GM12878 (cell line): ENCODE data around the gene EEF2K. TPM values are rescaled to one million over a fixed set of nuclear protein-coding genes. Genes with fewer than 3 reads are reported as not detected.

ENCODE experiments used
- BMI1 ChIP-seq: fragments of 450-650 bp; IDR thresholded peaks from 2 replicates; pipeline ENCODE4 v1.6.1; 2016; ENCODE audit warnings: mild to moderate bottlenecking, moderate library complexity, borderline replicate concordance
- EED ChIP-seq: sonication (generic); IDR thresholded peaks from 2 replicates; pipeline ENCODE4 v1.6.1; 2016; ENCODE audit warnings: antibody characterized with exemption, low read depth
- EGR1 ChIP-seq, 2 experiments: IDR thresholded peaks; 1 replicate in 1 of 2; 2 replicates in 1 of 2; pipeline ENCODE4 v1.6.1; 2011 to 2012; ENCODE audit warnings: low read depth in 2 of 2, low read length in 2 of 2, borderline replicate concordance in 1 of 2, mild to moderate bottlenecking in 1 of 2, moderate library complexity in 1 of 2
- ESRRA ChIP-seq: IDR thresholded peaks from 2 replicates; pipeline ENCODE4 v1.6.1; 2012; ENCODE audit warnings: mild to moderate bottlenecking, low read length, improper control_type of control experiment
- HCFC1 ChIP-seq: fragments of 150-350 bp; IDR thresholded peaks from 2 replicates; pipeline ENCODE4 v1.6.1; 2014; ENCODE audit warnings: low read length
- IKZF1 ChIP-seq: fragments of 450-650 bp; conservative IDR thresholded peaks from 2 replicates; pipeline ENCODE4 v1.6.1; 2017; ENCODE audit warnings: antibody characterized with exemption, mild to moderate bottlenecking
- IKZF2 ChIP-seq, 2 experiments: fragments of 450-650 bp; IDR thresholded peaks; 2 replicates each; pipeline ENCODE4 v1.6.1; 2017; ENCODE audit warnings: mild to moderate bottlenecking in 2 of 2, moderate library complexity in 2 of 2
- IRF4 ChIP-seq: IDR thresholded peaks from 2 replicates; pipeline ENCODE4 v1.6.1; 2011; ENCODE audit warnings: low read depth, low read length
- IRF5 ChIP-seq: fragments of 450-650 bp; IDR thresholded peaks from 2 replicates; pipeline ENCODE4 v1.6.1; 2017; ENCODE audit warnings: borderline replicate concordance
- JUNB ChIP-seq: IDR thresholded peaks from 2 replicates; pipeline ENCODE4 v1.6.1; 2016; ENCODE audit warnings: antibody characterized with exemption, mild to moderate bottlenecking
- KDM1A ChIP-seq: fragments of 200-600 bp; sonication (generic); IDR thresholded peaks from 2 replicates; pipeline ENCODE4 v1.6.1; 2016; ENCODE audit warnings: borderline replicate concordance
- MLLT1 ChIP-seq: fragments of 450-650 bp; IDR thresholded peaks from 2 replicates; pipeline ENCODE4 v1.6.1; 2016; ENCODE audit warnings: mild to moderate bottlenecking
- PKNOX1 ChIP-seq: fragments of 450-650 bp; IDR thresholded peaks from 2 replicates; pipeline ENCODE4 v1.6.1; 2016; ENCODE audit warnings: mild to moderate bottlenecking
- SIX5 ChIP-seq: IDR thresholded peaks from 2 replicates; pipeline ENCODE4 v1.6.1; 2011; ENCODE audit warnings: mild to moderate bottlenecking, low read depth, low read length, moderate library complexity; ENCODE audit not compliant: severe bottlenecking
- SMAD1 ChIP-seq: fragments of 450-650 bp; IDR thresholded peaks from 2 replicates; pipeline ENCODE4 v1.6.1; 2018; ENCODE audit warnings: mild to moderate bottlenecking, low read depth; ENCODE audit not compliant: partially characterized antibody
- WRNIP1 ChIP-seq: IDR thresholded peaks from 2 replicates; pipeline ENCODE4 v1.6.1; 2011; ENCODE audit warnings: low read depth, low read length, improper control_type of control experiment, borderline replicate concordance
- ZNF217 ChIP-seq: fragments of 450-650 bp; IDR thresholded peaks from 2 replicates; pipeline ENCODE4 v1.6.1; 2017; ENCODE audit warnings: antibody characterized with exemption, mild to moderate bottlenecking
- polyA plus RNA-seq, 11 experiments: library from polyadenylated mRNA; depleted of rRNA in 4 of 11; unstranded in 6 of 11; stranded (reverse) in 5 of 11; fragments of >200 nt; fragmentation: Nextera tagmentation in 4 of 11; fragmentation: Illumina TruSeq in 1 of 11; extraction: Ambion mirVana in 4 of 11; extraction: Trizol in 1 of 11; gene quantifications; 1 replicate in 1 of 11; 2 replicates in 10 of 11; pipeline versions ENCODE4 v1.2.1 to v1.2.3, GENCODE V29; 2011 to 2016; ENCODE audit warnings: inconsistent platforms in 2 of 11, missing spikeins in 2 of 11, low read depth in 1 of 11
- total RNA-seq, 4 experiments: library from RNA; depleted of rRNA in 3 of 4; stranded (reverse); fragments of >200 nt in 3 of 4; fragmentation: Illumina TruSeq in 1 of 4; extraction: Trizol in 1 of 4; gene quantifications; 2 replicates each; pipeline versions ENCODE4 v1.2.1 to v1.2.3, GENCODE V29; 2013 to 2021
- TF ChIP-seq, protein P1 (sequence below): fragments of 450-650 bp; IDR thresholded peaks from 2 replicates; pipeline ENCODE4 v1.6.1; 2017; ENCODE audit warnings: mild to moderate bottlenecking, moderate library complexity
- TF ChIP-seq, protein P2 (sequence below): fragments of 450-650 bp; IDR thresholded peaks from 2 replicates; pipeline ENCODE4 v1.6.1; 2017; ENCODE audit warnings: antibody characterized with exemption, mild to moderate bottlenecking, moderate library complexity

EEF2K gene
- total and polyA plus RNA-seq, 10 of the 15 experiments (the other 5 are each of a cell fraction or from before 2014, with no cell fraction given), result 2.0 to 29.6 (median 12.2) TPM

GRCh38 chr16:22217890-22218730, 12.0 kb downstream of the EEF2K start (continued):
- TF ChIP-seq, protein P1, sequence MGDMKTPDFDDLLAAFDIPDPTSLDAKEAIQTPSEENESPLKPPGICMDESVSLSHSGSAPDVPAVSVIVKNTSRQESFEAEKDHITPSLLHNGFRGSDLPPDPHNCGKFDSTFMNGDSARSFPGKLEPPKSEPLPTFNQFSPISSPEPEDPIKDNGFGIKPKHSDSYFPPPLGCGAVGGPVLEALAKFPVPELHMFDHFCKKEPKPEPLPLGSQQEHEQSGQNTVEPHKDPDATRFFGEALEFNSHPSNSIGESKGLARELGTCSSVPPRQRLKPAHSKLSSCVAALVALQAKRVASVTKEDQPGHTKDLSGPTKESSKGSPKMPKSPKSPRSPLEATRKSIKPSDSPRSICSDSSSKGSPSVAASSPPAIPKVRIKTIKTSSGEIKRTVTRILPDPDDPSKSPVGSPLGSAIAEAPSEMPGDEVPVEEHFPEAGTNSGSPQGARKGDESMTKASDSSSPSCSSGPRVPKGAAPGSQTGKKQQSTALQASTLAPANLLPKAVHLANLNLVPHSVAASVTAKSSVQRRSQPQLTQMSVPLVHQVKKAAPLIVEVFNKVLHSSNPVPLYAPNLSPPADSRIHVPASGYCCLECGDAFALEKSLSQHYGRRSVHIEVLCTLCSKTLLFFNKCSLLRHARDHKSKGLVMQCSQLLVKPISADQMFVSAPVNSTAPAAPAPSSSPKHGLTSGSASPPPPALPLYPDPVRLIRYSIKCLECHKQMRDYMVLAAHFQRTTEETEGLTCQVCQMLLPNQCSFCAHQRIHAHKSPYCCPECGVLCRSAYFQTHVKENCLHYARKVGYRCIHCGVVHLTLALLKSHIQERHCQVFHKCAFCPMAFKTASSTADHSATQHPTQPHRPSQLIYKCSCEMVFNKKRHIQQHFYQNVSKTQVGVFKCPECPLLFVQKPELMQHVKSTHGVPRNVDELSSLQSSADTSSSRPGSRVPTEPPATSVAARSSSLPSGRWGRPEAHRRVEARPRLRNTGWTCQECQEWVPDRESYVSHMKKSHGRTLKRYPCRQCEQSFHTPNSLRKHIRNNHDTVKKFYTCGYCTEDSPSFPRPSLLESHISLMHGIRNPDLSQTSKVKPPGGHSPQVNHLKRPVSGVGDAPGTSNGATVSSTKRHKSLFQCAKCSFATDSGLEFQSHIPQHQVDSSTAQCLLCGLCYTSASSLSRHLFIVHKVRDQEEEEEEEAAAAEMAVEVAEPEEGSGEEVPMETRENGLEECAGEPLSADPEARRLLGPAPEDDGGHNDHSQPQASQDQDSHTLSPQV, result no peak
- TF ChIP-seq JUNB (no peak), IKZF1 (peak; percentile 75), IRF5 (no peak; the same call in 1 of the 2 replicates), ESRRA (no peak), IRF4 (peak; percentile 13; the same call in 1 of the 2 replicates), MLLT1 (no peak), SIX5 (no peak), EED (0 out of 2 replicates have a peak, but pooled peaks have one; percentile 19), KDM1A (no peak), SMAD1 (peak; percentile 20), IKZF2 (IDR thresholded peaks at IDR 0.05) (peak; percentile 50 to 51; a peak in 2 of 4 replicates), BMI1 (no peak), ZNF217 (peak; percentile 51; the same call in 1 of the 2 replicates), WRNIP1 (no peak), EGR1 (IDR thresholded peaks at IDR 0.05; ENCODE audit: borderline replicate concordance in 1 of 2, low read depth in 2 of 2, low read length in 2 of 2) (no peak), HCFC1 (no peak), PKNOX1 (peak; percentile 94)
- TF ChIP-seq, protein P2, sequence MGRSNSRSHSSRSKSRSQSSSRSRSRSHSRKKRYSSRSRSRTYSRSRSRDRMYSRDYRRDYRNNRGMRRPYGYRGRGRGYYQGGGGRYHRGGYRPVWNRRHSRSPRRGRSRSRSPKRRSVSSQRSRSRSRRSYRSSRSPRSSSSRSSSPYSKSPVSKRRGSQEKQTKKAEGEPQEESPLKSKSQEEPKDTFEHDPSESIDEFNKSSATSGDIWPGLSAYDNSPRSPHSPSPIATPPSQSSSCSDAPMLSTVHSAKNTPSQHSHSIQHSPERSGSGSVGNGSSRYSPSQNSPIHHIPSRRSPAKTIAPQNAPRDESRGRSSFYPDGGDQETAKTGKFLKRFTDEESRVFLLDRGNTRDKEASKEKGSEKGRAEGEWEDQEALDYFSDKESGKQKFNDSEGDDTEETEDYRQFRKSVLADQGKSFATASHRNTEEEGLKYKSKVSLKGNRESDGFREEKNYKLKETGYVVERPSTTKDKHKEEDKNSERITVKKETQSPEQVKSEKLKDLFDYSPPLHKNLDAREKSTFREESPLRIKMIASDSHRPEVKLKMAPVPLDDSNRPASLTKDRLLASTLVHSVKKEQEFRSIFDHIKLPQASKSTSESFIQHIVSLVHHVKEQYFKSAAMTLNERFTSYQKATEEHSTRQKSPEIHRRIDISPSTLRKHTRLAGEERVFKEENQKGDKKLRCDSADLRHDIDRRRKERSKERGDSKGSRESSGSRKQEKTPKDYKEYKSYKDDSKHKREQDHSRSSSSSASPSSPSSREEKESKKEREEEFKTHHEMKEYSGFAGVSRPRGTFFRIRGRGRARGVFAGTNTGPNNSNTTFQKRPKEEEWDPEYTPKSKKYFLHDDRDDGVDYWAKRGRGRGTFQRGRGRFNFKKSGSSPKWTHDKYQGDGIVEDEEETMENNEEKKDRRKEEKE, result no peak
